Liver (tissue), 3 donors: ENCODE results near the gene VN1R5.

Source experiments
- EGR1 ChIP-seq, 2 donors: IDR thresholded peaks; 2 replicates each; pipeline ENCODE4 v1.6.1; 2016 to 2018; ENCODE audit warnings: antibody characterized with exemption in 2 of 2, low read depth in 2 of 2
- HNF4G ChIP-seq: IDR thresholded peaks from 2 replicates; pipeline ENCODE4 v1.6.1; 2016; ENCODE audit warnings: antibody characterized with exemption
- JUND ChIP-seq, 2 donors: IDR thresholded peaks; 2 replicates each; pipeline ENCODE4 v1.6.1; 2016; ENCODE audit warnings: antibody characterized with exemption in 2 of 2
- RXRA ChIP-seq, 2 donors: IDR thresholded peaks; 2 replicates each; pipeline ENCODE4 v1.6.1; 2017 to 2018; ENCODE audit warnings: antibody characterized with exemption in 2 of 2, mild to moderate bottlenecking in 1 of 2
- TF ChIP-seq, protein P1 (sequence below): fragments of 150-350 bp; IDR thresholded peaks from 2 replicates; pipeline ENCODE4 v1.5.1; 2017; ENCODE audit warnings: improper control_type of control experiment, low read depth, low read length; ENCODE audit not compliant: missing input control
- TF ChIP-seq, protein P2 (sequence below): IDR thresholded peaks from 2 replicates; pipeline ENCODE4 v1.6.1; 2016; ENCODE audit warnings: antibody characterized with exemption
- donor health status: healthy.
- donor health status: healthy.

DNA sequence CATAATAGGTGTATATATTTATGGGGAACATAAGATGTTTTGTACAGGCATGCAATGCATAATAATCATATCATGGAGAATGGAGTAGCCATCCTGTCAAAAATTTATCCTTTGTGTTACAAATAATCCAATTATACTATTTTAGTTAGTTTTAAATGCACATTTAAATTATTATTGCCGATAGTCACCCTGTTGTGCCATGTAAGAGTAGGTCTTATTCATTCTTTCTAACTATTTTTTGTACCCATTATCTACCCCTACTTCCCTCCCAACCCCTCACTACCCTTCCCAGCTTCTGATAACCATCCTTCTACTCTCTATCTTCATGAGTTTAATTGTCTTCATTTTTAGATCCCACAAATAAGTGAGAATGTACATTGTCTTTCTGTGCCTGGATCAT, 8.3 kb upstream of the VN1R5 start:
- TF ChIP-seq, protein P1, sequence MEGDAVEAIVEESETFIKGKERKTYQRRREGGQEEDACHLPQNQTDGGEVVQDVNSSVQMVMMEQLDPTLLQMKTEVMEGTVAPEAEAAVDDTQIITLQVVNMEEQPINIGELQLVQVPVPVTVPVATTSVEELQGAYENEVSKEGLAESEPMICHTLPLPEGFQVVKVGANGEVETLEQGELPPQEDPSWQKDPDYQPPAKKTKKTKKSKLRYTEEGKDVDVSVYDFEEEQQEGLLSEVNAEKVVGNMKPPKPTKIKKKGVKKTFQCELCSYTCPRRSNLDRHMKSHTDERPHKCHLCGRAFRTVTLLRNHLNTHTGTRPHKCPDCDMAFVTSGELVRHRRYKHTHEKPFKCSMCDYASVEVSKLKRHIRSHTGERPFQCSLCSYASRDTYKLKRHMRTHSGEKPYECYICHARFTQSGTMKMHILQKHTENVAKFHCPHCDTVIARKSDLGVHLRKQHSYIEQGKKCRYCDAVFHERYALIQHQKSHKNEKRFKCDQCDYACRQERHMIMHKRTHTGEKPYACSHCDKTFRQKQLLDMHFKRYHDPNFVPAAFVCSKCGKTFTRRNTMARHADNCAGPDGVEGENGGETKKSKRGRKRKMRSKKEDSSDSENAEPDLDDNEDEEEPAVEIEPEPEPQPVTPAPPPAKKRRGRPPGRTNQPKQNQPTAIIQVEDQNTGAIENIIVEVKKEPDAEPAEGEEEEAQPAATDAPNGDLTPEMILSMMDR = no peak
- TF ChIP-seq RXRA (IDR thresholded peaks at IDR 0.05) = no peak
- no peak for TF ChIP-seq HNF4G
- no peak for TF ChIP-seq JUND (IDR thresholded peaks at IDR 0.05)
- no peak for TF ChIP-seq EGR1 (IDR thresholded peaks at IDR 0.05; ENCODE audit: low read depth in 2 of 2)
- TF ChIP-seq, protein P2, sequence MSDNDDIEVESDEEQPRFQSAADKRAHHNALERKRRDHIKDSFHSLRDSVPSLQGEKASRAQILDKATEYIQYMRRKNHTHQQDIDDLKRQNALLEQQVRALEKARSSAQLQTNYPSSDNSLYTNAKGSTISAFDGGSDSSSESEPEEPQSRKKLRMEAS = no peak
